Stimulated activated CD4-positive, alpha-beta T cell treated with anti-CD3 and anti-CD28 coated beads, Interleukin-2, amount 100 ng/mL, for 48 hours (primary cell): ENCODE results near the gene MAP3K7CL.

Experiments used
- DNase-seq, 2 donors: peaks; one replicate each; pipeline ENCODE4 v3.0.0-alpha.2; 2020

The MAP3K7CL gene

DNA sequence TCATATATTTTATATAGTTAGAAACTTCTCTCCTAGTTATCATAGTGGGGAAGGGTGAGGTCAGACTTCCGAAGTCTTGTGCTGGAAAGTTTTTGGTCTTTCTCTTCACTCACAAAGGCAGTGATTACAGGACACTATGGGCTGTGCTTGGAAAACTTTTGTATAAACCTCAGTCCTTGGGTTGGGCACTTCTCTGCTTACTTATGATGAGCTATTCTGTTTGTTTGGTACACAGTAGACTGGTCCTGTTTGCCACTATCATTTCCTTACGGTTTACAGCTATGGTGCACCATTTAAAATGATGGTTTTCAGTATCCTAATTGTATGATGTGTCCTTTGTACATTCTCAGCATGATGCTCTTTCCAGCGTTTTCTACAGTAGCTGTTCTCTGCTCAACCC, 75.5 kb downstream of the MAP3K7CL start:
- no peak for DNase-seq

GRCh38 chr21:29206445-29206844, 76.0 kb downstream of the MAP3K7CL start:
- DNase-seq = no peak

- no peak for DNase-seq
Observed at GRCh38 chr21:29207201-29207600, 76.8 kb downstream of the MAP3K7CL start.

- no peak for DNase-seq
Observed at GRCh38 chr21:29208044-29208681, 77.7 kb downstream of the MAP3K7CL start.

DNA sequence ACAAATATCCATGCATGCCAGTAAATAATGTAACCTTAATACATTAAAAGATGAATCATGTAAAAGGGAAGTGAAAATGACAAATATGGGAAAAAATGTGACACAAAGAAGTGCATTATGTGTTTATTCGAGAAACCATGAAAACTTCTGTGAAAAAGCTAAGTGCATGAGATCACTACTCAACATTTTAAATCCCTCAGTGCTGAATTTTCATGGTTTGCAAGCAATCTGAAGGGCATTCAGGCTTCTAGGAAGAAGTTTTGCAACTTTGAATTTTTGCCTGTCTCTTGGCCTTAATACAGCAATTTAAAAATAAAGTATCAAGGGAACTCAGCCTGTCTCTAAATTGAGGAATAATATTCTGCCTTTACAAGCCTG, 78.2 kb downstream of the MAP3K7CL start:
- DNase-seq = no peak

GRCh38 chr21:29209696-29210095, 79.3 kb downstream of the MAP3K7CL start:
- no peak for DNase-seq

DNA sequence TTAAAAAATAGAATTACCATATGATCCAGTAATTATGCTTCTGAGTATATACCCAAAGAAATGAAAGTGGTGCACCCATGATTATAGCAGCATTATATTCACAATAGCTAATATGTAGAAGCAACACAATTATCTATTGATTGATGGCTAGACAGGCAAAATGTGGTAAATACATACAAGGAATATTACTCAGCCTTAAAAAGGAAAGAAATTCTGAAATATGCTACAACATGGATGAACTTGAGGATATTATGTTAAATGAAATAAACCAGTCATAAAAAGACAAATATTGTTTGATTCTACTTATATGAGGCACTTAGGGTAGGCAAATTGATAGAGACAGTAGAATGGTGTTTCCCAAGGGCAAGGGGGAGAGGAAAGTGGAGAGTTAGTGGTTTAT, 80.8 kb downstream of the MAP3K7CL start:
- no peak for DNase-seq

- no peak for DNase-seq
Observed at GRCh38 chr21:29212446-29212845, 82.0 kb downstream of the MAP3K7CL start.

DNA sequence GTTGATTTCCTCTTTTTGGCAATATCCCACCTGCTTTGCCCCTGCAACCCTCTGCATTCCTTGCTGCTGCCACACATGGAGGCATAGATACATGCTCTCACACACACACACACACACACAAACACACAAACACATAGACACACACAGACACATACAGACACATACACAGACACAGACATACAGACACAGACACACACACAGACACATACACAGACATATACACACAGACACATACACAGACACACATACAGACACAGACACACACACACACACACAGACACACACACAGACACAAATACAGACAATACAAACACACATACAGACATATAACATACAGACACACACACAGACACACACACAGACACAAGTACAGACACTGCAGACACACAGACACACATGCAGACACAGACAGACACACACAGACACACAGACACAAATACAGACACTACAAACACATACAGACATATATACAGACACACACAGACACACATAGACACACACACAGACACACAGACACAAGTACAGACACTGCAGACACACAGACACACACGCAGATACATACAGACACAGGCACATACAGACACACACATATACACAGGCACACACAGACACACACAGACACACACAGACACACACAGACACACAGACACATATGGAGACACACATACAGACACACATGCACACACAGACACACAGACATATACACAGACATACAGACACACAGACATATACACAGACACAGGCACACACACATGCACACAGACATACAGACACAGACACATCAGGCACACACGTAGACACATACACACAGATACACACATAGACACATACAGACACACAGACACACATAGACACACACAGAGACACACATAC, 83.3 kb downstream of the MAP3K7CL start:
- DNase-seq = no peak

GRCh38 chr21:29215709-29216108, 85.3 kb downstream of the MAP3K7CL start:
- DNase-seq = no peak

GRCh38 chr21:29217818-29218291, 87.4 kb downstream of the MAP3K7CL start:
- no peak for DNase-seq

DNA sequence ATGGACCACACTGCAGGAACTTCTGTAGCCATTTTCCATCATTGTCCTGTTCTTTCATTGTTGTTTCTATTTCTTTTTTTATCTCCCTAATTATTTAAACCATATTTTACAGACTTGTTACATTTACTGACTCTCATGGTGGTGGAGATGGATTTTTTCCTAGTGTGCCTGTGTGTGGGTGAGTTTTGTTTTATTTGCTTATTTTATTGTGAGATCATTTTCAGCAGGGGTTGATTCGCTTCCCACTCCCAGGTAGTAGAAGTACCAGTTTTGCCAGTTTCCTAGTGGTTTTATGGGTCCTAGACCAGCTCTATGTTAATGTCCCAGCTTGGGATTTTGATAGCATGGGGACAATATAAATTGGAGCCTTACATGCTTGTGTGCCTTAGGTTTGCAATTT, 88.3 kb downstream of the MAP3K7CL start:
- no peak for DNase-seq

GRCh38 chr21:29219165-29219770, 88.8 kb downstream of the MAP3K7CL start:
- no peak for DNase-seq

- DNase-seq = no peak
Observed at GRCh38 chr21:29221253-29221744, 90.9 kb downstream of the MAP3K7CL start.

DNA sequence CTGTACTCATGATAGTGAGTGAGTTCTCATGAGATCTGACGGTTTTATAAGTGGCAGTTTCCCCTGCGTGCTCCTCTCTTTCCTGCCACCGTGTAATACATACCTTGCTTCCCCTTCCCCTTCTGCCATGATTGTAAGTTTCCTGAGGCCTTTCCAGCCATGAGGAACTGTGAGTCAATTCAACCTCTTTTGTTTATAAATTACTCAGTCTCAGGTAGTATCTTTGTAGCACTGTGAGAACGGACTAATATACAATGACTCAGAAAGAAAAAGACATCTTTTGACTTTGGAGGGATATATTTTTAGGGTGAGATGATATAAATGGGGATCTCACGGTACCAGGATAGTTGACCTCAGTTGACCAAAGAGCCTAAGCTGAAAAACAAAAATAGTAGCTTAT, 93.6 kb downstream of the MAP3K7CL start:
- DNase-seq = no peak
